MCF 10A (cell line): Measurements from ENCODE around the gene MERTK. TPM values are rescaled to one million over a fixed set of nuclear protein-coding genes. Genes with fewer than 3 reads are reported as not detected.
A peak's percentile ranks its signal among the peaks of the same experiment; 100 is the strongest.

Experiments used
- BruUV-seq: library from RNA; stranded (reverse); fragments of 400-500 nt; replicated peaks from 2 replicates; lab custom pipeline; 2021; lab: Mats Ljungman, UMichigan
- CTCF ChIA-PET: fragments of 300-600 bp; sonication (Branson Sonifier 250); formaldehyde crosslinking; extraction: SDS; loops from one replicate; lab custom pipeline; 2021; ENCODE audit warnings: antibody characterized with exemption, inconsistent platforms; lab: Yijun Ruan, JAX
- POLR2A ChIA-PET: fragments of 300-600, 350-650 bp; sonication (Branson Sonifier 250); formaldehyde crosslinking; extraction: SDS; loops from one replicate; lab custom pipeline; 2020; ENCODE audit warnings: antibody characterized with exemption, inconsistent platforms; lab: Yijun Ruan, JAX
- DNase-seq: peaks from one replicate; pipeline ENCODE4 v3.0.0-alpha.2; 2018; ENCODE audit not compliant: unreplicated experiment
- H3K27ac Mint-ChIP-seq: one replicate; pipeline ENCODE4 v1.8.0; 2022; ENCODE audit warnings: mild to moderate bottlenecking, low read depth, mixed read lengths; ENCODE audit not compliant: unreplicated experiment
- H3K27me3 Mint-ChIP-seq: one replicate; pipeline ENCODE4 v1.8.0; 2022; ENCODE audit warnings: mixed read lengths; ENCODE audit not compliant: insufficient read depth, unreplicated experiment
- H3K36me3 Mint-ChIP-seq: one replicate; pipeline ENCODE4 v1.8.0; 2022; ENCODE audit warnings: mild to moderate bottlenecking, moderate library complexity, mixed read lengths; ENCODE audit not compliant: insufficient read depth, unreplicated experiment
- H3K4me1 Mint-ChIP-seq: one replicate; pipeline ENCODE4 v1.8.0; 2022; ENCODE audit warnings: mixed read lengths; ENCODE audit not compliant: insufficient read depth, unreplicated experiment
- H3K4me3 Mint-ChIP-seq: one replicate; pipeline ENCODE4 v1.8.0; 2022; ENCODE audit warnings: mild to moderate bottlenecking, moderate library complexity, mixed read lengths; ENCODE audit not compliant: unreplicated experiment
- H3K9me3 Mint-ChIP-seq: one replicate; pipeline ENCODE4 v1.8.0; 2022; ENCODE audit warnings: mixed read lengths; ENCODE audit not compliant: unreplicated experiment
- CTCF ChIP-seq: fragments of 200-600 bp; IDR thresholded peaks from one replicate; pipeline ENCODE4 v1.8.0; 2022; ENCODE audit warnings: antibody characterized with exemption, mild to moderate bottlenecking; ENCODE audit not compliant: unreplicated experiment
- intact Hi-C: fragments of 100-400 bp; cut with micrococcal nuclease; formaldehyde crosslinking; loops from 2 replicates; pipeline ENCODE4 v1.14.1; 2022
- total RNA-seq: library from RNA; stranded (reverse); gene quantifications from 2 replicates; pipeline ENCODE4 v1.2.3, GENCODE V29; 2022

The MERTK gene
- total RNA-seq, 1 experiment from 2014 or later: 0.19 TPM

GRCh38 chr2:112021781-112022231 is 123.4 kb downstream of the MERTK start:
- DNase-seq: peak; percentile 35
- ChIA-PET POLR2A (no interaction called here), CTCF (no interaction called here)
- no peak for TF ChIP-seq CTCF
- Mint-ChIP-seq H3K4me3 (no peak overlapping the region), H3K27ac (no peak overlapping the region), H3K9me3 (no peaks in the 10 kb centered on the region), H3K27me3 (peaks cover 52% of the 10 kb centered on the region), H3K36me3 (no peaks in the 10 kb centered on the region), H3K4me1 (peaks cover 5% of the 10 kb centered on the region)
- BruUV-seq: no TSS peak
- intact Hi-C loops: no loop called here

- CTCF ChIA-PET: no interaction called here
These were observed 125.3 kb downstream of the MERTK start for GRCh38 chr2:112023707-112024106.

GRCh38 chr2:112024231-112024630 is 125.8 kb downstream of the MERTK start:
- intact Hi-C loops: no loop called here
- POLR2A ChIA-PET: no interaction called here
- no peak for DNase-seq

More at GRCh38 chr2:112023707-112024106, 125.3 kb downstream of the MERTK start:
- H3K27ac Mint-ChIP-seq: no peak overlapping the region
- POLR2A ChIA-PET: no interaction called here
- no peaks in the 10 kb centered on the region for H3K9me3 Mint-ChIP-seq
- no peak overlapping the region for H3K4me3 Mint-ChIP-seq
- no peaks in the 10 kb centered on the region for H3K36me3 Mint-ChIP-seq
- TF ChIP-seq CTCF: no peak
- intact Hi-C loops: no loop called here
- DNase-seq: no peak
- H3K27me3 Mint-ChIP-seq: peaks cover 36% of the 10 kb centered on the region
- BruUV-seq: no TSS peak
- peaks cover 5% of the 10 kb centered on the region for H3K4me1 Mint-ChIP-seq

GRCh38 chr2:112024896-112025491 is 126.6 kb downstream of the MERTK start:
- ChIA-PET POLR2A (no interaction called here), CTCF (no interaction called here)
- Mint-ChIP-seq H3K27me3 (peaks cover 23% of the 10 kb centered on the region), H3K27ac (no peak overlapping the region), H3K4me1 (peaks cover 5% of the 10 kb centered on the region), H3K4me3 (no peak overlapping the region), H3K36me3 (no peaks in the 10 kb centered on the region), H3K9me3 (no peaks in the 10 kb centered on the region)
- no peak for DNase-seq
- intact Hi-C loops: no loop called here
- BruUV-seq: no TSS peak
- TF ChIP-seq CTCF: no peak

More at GRCh38 chr2:112024231-112024630, 125.8 kb downstream of the MERTK start:
- H3K4me1 Mint-ChIP-seq: peaks cover 5% of the 10 kb centered on the region
- BruUV-seq: no TSS peak
- no peaks in the 10 kb centered on the region for H3K9me3 Mint-ChIP-seq
- H3K36me3 Mint-ChIP-seq: no peaks in the 10 kb centered on the region
- peaks cover 31% of the 10 kb centered on the region for H3K27me3 Mint-ChIP-seq
- no peak overlapping the region for H3K4me3 Mint-ChIP-seq
- H3K27ac Mint-ChIP-seq: no peak overlapping the region
- TF ChIP-seq CTCF: no peak
- CTCF ChIA-PET: no interaction called here
